ENCODE data around the gene EHHADH.

GRCh38 chr3:185207481-185207880 is 46.4 kb downstream of the EHHADH start:
- TF ChIP-seq CTCF (tag by site-specific recombination; IDR thresholded peaks at IDR 0.05) (no peak), REST (tag by site-specific recombination; IDR thresholded peaks at IDR 0.05) (no peak), ZNF629 (tag by site-specific recombination; IDR thresholded peaks at IDR 0.05) (no peak), ZNF138 (tag by site-specific recombination; IDR thresholded peaks at IDR 0.05; ENCODE audit: borderline replicate concordance) (no peak), ZNF221 (tag by site-specific recombination; IDR thresholded peaks at IDR 0.05; ENCODE audit: borderline replicate concordance) (no peak), ZNF302 (tag by site-specific recombination; IDR thresholded peaks at IDR 0.05; ENCODE audit: low read depth) (no peak)
- TF ChIP-seq, protein P1, sequence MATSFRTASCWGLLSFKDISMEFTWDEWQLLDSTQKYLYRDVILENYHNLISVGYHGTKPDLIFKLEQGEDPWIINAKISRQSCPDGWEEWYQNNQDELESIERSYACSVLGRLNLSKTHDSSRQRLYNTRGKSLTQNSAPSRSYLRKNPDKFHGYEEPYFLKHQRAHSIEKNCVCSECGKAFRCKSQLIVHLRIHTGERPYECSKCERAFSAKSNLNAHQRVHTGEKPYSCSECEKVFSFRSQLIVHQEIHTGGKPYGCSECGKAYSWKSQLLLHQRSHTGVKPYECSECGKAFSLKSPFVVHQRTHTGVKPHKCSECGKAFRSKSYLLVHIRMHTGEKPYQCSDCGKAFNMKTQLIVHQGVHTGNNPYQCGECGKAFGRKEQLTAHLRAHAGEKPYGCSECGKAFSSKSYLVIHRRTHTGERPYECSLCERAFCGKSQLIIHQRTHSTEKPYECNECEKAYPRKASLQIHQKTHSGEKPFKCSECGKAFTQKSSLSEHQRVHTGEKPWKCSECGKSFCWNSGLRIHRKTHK (tag by site-specific recombination; IDR thresholded peaks at IDR 0.05): no peak
